Psoas muscle (tissue), 8 donors: Measurements from ENCODE around the gene CMTM4. TPM values are rescaled to one million over a fixed set of nuclear protein-coding genes. Genes with fewer than 3 reads are reported as not detected.
"Not testable (repeated sequence)": the region's sequence is repeated elsewhere in the genome, so short reads cannot be mapped to it uniquely, and the experiment has no call there.

Experiments
- ATAC-seq, 4 donors: fragments of 200-7000 bp; cut with Tn5 transposase; one replicate each; pipeline ENCODE4 v1.9.1; 2020; ENCODE audit warnings: moderate library complexity in 3 of 4, mild to moderate bottlenecking in 2 of 4
- DNase-seq, 2 donors: peaks; one replicate each; pipeline ENCODE4 v3.0.0-alpha.2; 2020
- H3K27ac ChIP-seq: fragments of 200-600 bp; one replicate; pipeline ENCODE4 v1.8.0; 2022
- H3K27me3 ChIP-seq, 3 donors: fragments of 200-600 bp in 1 of 3; one replicate each; pipeline versions ENCODE4 v1.6.1 to v1.8.0; 2013 to 2022; ENCODE audit warnings: low read length in 2 of 3, mild to moderate bottlenecking in 2 of 3, moderate library complexity in 1 of 3; ENCODE audit not compliant: insufficient read depth in 3 of 3
- H3K36me3 ChIP-seq, 2 donors: fragments of 200-600 bp in 1 of 2; one replicate each; pipeline versions ENCODE4 v1.6.1 to v1.8.0; 2013 to 2022; ENCODE audit warnings: low read depth in 1 of 2, mild to moderate bottlenecking in 1 of 2, moderate library complexity in 1 of 2; ENCODE audit not compliant: insufficient read depth in 1 of 2
- H3K4me1 ChIP-seq: fragments of 200-600 bp; one replicate; pipeline ENCODE4 v1.8.0; 2022
- H3K4me3 ChIP-seq: fragments of 200-600 bp; one replicate; pipeline ENCODE4 v1.8.0; 2022; ENCODE audit warnings: mild to moderate bottlenecking
- H3K9me3 ChIP-seq: fragments of 200-600 bp; one replicate; pipeline ENCODE4 v1.8.0; 2022
- CTCF ChIP-seq: fragments of 200-600 bp; IDR thresholded peaks from one replicate; pipeline ENCODE4 v1.8.0; 2022; ENCODE audit warnings: antibody characterized with exemption
- WGBS, 3 donors: extraction: QIAGEN DNeasy Blood & Tissue Kit; methylation state at CpG; one replicate each; pipeline versions ENCODE4 v1.1.6 to v1.1.7; 2013; 5-methylcytosine and 5-hydroxymethylcytosine counted together
- intact Hi-C, 2 donors: fragments of 100-400 bp; cut with DNase I; formaldehyde crosslinking; loops; one replicate each; pipeline versions ENCODE4 v1.11.0 to v1.14.2; 2022
- polyA plus RNA-seq, 3 donors: library from polyadenylated mRNA; stranded (reverse); fragments of 200-250 nt; gene quantifications; one replicate each; pipeline ENCODE4 v1.2.3, GENCODE V29; 2013
- total RNA-seq, 4 donors: library from RNA; stranded (reverse); fragmentation: NEBNext Ultra II Directional in 2 of 4; extraction: Animal tissue kit (Norgen Biotek cat#: 25700) in 2 of 4; gene quantifications; one replicate each; pipeline versions ENCODE4 v1.2.1 to v1.2.4, GENCODE V29; 2021 to 2023
- donor health status: healthy with polysubstance abuse.
- donor health status: DM: no; HTN: no; CAD: no; lungs with moderate emphysema.
- donor health status: Bipolar disorder and iron deficiency.
- donor health status: healthy.
- donor health status: DM: yes; HTN: yes; CAD: no.
- donor health status: DM: no; HTN: no; CAD: no.
- donor health status: DM: no; HTN: no; CAD: no.
- donor health status: DM: yes; HTN: yes; CAD: no.

CMTM4 gene
- total and polyA plus RNA-seq, 7 donors, result 2.3 to 10.3 (median 7.7) TPM

DNA sequence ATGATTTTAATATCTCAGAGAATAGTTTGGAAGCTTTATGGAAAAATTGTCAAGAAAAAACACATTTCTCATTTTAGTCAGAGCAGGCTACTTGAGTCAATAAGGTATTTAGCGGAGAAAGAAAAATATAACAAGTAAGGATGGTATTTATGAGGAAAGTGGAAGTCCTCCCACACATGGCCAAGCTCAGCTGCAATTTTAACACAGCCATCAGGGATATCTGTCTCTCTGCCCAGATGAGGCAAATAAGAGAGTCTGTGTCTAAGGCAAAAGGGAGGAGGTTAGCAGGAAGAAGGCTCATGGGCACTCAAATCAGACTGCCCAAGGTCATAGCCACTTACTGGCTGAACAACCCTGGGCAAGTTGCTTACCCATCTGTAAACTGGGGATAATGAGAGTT, 122.5 kb downstream of the CMTM4 start:
- DNase-seq (no peak), ATAC-seq (no peak)
- WGBS, 3 donors, result 92 to 98% (median 97%) methylated on average over 1 of the region's 1 CpG
- Histone ChIP-seq H3K27ac (no peak overlapping the region), H3K4me3 (no peak overlapping the region), H3K4me1 (peaks cover 8% of the 10 kb centered on the region), H3K36me3 (no peaks in the 10 kb centered on the region), H3K9me3 (no peaks in the 10 kb centered on the region), H3K27me3 (peaks cover 1 to 40% (median 3%) of the 10 kb centered on the region in 3 donors)
- no peak for TF ChIP-seq CTCF
- intact Hi-C loops, result no loop called here

- Histone ChIP-seq H3K9me3 (no peaks in the 10 kb centered on the region), H3K36me3 (no peaks in the 10 kb centered on the region), H3K4me3 (no peak overlapping the region), H3K27me3 (peaks cover 0 to 23% (median under 1%) of the 10 kb centered on the region in 3 donors), H3K27ac (no peak overlapping the region), H3K4me1 (no peaks in the 10 kb centered on the region)
- WGBS, 3 donors, result 49 to 73% (median 58%) methylated on average over 2 of the region's 2 CpGs
- ATAC-seq (no peak), DNase-seq (no peak)
- TF ChIP-seq CTCF, result no peak
- intact Hi-C loops, result no loop called here
Measured at GRCh38 chr16:66572356-66572755, 124.2 kb downstream of the CMTM4 start.

- H3K36me3 ChIP-seq, result no peaks in the 10 kb centered on the region
- peaks cover 0 to 4% (median 0%) of the 10 kb centered on the region in 3 donors for H3K27me3 ChIP-seq
- H3K9me3 ChIP-seq, result no peaks in the 10 kb centered on the region
- WGBS, 3 donors, result 80 to 88% (median 85%) methylated on average over 3 of the region's 3 CpGs
- intact Hi-C loops, result no loop called here
- no peak for TF ChIP-seq CTCF
- no peak for DNase-seq
- ATAC-seq, result no peak
- no peaks in the 10 kb centered on the region for H3K4me1 ChIP-seq
- no peak overlapping the region for H3K4me3 ChIP-seq
- H3K27ac ChIP-seq, result no peak overlapping the region
Measured at GRCh38 chr16:66569827-66570405, 126.6 kb downstream of the CMTM4 start.

DNA sequence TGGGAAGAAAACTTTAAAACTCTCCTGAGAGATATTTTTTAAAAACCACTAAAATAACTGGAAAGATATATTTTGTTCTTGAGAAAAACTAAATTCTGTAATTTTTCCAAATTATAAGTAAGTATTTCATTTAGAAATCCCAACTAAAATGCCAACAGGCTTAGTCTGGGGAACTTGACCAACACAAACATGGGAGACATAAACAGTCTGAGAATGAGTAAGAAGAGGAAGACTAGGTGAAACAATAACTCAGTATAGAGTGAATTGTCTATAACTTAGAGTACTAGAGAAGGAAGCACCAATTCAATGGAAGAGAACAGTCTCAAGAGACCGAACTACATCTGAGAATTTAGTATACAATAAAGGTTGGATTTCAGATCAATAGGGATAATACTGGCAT, 127.4 kb downstream of the CMTM4 start:
- 97 to 100% (median 100%) methylated on average over 1 of the region's 1 CpG for WGBS, 3 donors
- H3K4me1 ChIP-seq, result no peaks in the 10 kb centered on the region
- H3K27me3 ChIP-seq, result no peaks in the 10 kb centered on the region
- no peaks in the 10 kb centered on the region for H3K36me3 ChIP-seq
- intact Hi-C loops, result no loop called here
- TF ChIP-seq CTCF, result no peak
- H3K27ac ChIP-seq, result no peak overlapping the region
- ATAC-seq (no peak), DNase-seq (no peak)
- no peaks in the 10 kb centered on the region for H3K9me3 ChIP-seq
- H3K4me3 ChIP-seq, result no peak overlapping the region

- Histone ChIP-seq H3K27me3 (no peaks in the 10 kb centered on the region), H3K4me1 (no peaks in the 10 kb centered on the region), H3K9me3 (no peaks in the 10 kb centered on the region), H3K4me3 (no peak overlapping the region), H3K36me3 (no peaks in the 10 kb centered on the region), H3K27ac (no peak overlapping the region)
- 91 to 96% (median 96%) methylated on average over 2 of the region's 2 CpGs for WGBS, 3 donors
- intact Hi-C loops, result no loop called here
- no peak for TF ChIP-seq CTCF
- DNase-seq (no peak), ATAC-seq (no peak)
Measured at GRCh38 chr16:66568355-66568754, 128.2 kb downstream of the CMTM4 start.

DNA sequence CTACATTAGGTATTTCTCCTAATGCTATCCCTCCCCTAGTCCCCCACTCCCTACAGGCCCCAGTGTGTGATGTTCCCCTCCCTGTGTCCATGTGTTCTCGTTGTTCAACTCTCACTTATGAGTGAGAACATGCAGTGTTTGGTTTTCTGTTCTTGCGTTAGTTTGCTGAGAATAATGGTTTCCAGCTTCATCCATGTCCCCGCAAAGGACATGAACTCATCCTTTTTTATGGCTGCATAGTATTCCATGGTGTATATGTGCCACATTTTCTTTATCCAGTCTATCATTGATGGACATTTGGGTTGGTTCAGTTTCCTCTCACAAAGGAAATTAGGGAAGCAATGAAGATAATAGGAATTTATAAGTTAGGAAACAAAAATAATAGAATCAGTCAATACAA, 129.3 kb downstream of the CMTM4 start:
- DNase-seq, intact Hi-C loops, H3K36me3 ChIP-seq, H3K9me3 ChIP-seq, H3K4me3 ChIP-seq, H3K4me1 ChIP-seq, H3K27me3 ChIP-seq, ATAC-seq, H3K27ac ChIP-seq: not testable (repeated sequence)
- WGBS, 3 donors, result 89 to 97% (median 91%) methylated on average over 3 of the region's 3 CpGs
